ENCODE data around the gene TFPI2. TPM values are rescaled to one million over a fixed set of nuclear protein-coding genes. Genes with fewer than 3 reads are reported as not detected.

The TFPI2 gene
- total RNA-seq, 4 donors from 2014 or later: 0.44 to 10.7 (median 4.8) TPM

DNA sequence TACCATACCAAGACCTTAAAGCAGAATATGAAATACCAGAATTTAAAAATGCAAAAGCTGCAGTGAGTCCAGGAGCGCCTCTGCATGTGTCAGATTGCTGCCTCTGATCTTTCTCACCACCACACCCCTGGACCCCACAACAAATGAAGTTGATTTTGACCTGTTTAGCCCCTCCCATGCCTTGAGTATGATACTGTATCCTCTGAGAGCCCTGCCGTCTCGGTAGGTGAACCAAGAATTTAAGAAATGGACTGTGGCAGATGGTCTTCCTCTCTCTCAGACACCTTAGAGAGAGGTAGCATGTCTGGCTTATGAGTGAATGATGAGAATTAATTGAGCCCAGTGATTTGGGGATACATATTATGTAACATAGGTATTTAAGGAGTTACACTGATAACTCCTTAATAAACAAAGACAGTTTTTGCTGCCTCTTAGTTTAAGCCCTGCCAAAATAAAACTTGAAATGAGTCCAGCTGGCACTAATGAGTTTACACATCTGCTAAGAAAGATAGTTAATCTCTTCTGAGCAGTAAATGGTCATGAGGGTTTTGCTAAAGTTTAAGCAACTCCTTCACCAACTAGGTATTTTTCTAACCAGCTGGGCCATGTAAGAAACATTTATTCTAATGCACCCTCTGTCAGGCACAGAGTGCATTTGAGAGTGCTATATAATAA lies 4.5 kb upstream of the TFPI2 start:
- TF ChIP-seq CTCF (IDR thresholded peaks at IDR 0.05; ENCODE audit: low read depth): no peak

DNA sequence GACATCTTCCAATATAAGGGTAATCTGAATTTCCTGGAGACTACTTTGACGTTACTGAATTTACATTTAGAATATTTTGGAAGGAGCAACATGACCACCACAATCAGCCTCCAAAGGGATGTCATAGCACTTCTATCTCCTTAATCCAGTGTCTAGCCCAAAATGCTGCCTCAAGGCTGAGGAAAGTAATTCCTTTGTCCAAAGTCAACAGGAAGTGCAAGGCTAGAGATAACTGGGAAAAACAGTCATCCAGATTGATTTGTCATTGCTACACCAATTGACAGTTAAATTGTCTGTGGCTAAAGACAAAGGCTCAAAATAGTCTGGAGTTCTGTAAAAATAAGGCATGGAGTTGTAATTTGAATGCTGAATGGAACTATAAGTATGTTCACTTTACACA lies 3.9 kb upstream of the TFPI2 start:
- no peak for TF ChIP-seq CTCF (IDR thresholded peaks at IDR 0.05; ENCODE audit: low read depth)

GRCh38 chr7:93890041-93890463 lies 501 bp downstream of the TFPI2 start:
- TF ChIP-seq CTCF (IDR thresholded peaks at IDR 0.05; ENCODE audit: low read depth): no peak

DNA sequence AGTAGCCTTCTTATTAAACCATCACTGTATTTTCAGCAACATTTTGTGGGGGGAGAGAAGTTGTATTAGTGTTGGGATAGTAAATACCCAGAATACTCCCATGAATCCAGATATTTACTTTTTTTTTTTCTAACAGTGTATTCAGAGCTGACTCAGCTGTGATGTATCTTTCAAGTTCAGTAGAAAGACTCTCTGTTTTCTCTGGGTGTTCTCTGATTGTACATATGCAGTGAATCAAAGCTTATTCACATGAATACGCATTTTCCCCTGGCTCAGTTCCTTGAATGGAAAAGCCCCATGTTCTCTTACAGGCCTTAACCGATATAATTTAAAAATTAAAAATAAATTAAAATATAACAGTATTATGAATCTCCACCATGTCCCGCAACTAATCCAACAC lies 1.3 kb downstream of the TFPI2 start:
- TF ChIP-seq CTCF (IDR thresholded peaks at IDR 0.05; ENCODE audit: low read depth): no peak

DNA sequence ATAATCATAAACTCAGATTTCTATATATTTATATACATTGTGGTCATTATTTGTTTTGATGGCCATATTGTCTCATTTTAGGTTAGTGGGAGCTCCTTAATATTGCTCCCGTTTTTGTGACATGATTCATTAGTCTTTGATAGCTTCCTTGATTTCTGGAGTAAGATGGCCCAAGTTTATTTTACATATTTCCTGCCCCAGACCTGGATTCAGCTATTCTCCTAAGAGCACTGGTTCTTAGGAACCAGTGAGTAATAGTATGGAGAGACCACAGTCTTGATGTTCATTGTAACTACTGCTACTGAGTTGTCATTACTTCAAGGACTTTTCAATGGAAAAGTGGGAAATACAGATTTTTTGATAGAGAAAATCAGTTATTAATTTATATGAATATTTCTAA lies 6.0 kb downstream of the TFPI2 start:
- TF ChIP-seq CTCF (IDR thresholded peaks at IDR 0.05; ENCODE audit: low read depth): no peak

DNA sequence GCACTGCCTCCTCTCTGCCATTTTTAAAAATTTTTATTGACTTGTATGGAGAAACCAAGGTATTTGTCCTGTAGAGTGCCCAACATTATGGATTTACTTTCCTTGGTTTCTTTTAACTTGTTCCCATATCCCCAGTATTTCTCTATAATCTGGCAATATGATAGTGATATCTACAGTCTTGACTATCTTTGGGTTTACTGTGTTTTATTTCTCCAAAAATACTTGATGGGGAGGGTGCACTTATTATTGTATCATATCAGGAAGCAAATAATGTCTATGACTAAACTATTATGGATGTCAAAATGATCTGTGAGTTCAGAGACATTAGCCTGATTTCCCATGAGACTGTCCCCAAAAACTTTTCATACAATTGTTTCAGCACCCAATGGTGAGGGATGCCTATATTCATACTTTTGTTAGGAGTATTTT lies 6.6 kb downstream of the TFPI2 start:
- TF ChIP-seq CTCF (IDR thresholded peaks at IDR 0.05; ENCODE audit: low read depth): no peak

- TF ChIP-seq CTCF (IDR thresholded peaks at IDR 0.05; ENCODE audit: low read depth): no peak
Observed at GRCh38 chr7:93883078-93883916, 7.3 kb downstream of the TFPI2 start.
